ENCODE results near the gene XCL1.

DNA sequence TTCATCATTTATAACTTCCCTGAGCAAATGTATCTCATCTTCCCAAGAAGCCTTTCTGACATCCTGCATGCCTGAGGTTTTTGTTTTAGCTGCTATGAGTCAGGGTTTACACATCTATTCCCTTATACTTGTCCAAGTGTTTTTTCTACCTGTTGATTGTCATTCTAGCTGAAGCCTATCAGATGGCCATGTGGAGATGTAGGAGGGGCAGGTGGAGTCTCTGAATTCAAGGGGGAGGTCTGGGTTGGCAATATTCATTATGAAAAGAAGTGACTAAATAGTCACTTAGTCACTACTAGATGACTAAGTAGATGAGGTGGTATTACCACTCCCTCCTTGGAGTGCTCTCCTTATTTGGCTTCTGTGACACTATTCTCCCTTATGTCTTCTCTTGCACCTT, 52.4 kb downstream of the XCL1 start:
- TF ChIP-seq CTCF (IDR thresholded peaks at IDR 0.05), result no peak
- TF ChIP-seq POLR2A (IDR thresholded peaks at IDR 0.05), result no peak

All from testis (tissue), 2 donors.